HEK293 (cell line): ENCODE measurements around the gene RB1.
A peak's percentile ranks its signal among the peaks of the same experiment; 100 is the strongest.

Source experiments
- GLI4 ChIP-seq: fragments of 450-650 bp; formaldehyde crosslinking; IDR thresholded peaks from 2 replicates; pipeline ENCODE4 v1.5.1; 2016; ENCODE audit warnings: missing biosample characterization, missing genetic modification characterization
- IKZF3 ChIP-seq: fragments of 450-650 bp; IDR thresholded peaks from 2 replicates; pipeline ENCODE4 v1.5.0; 2018; ENCODE audit warnings: missing biosample characterization, mild to moderate bottlenecking, missing genetic modification characterization, moderate library complexity
- KLF1 ChIP-seq: fragments of 450-650 bp; formaldehyde crosslinking; IDR thresholded peaks from 2 replicates; pipeline ENCODE4 v1.5.1; 2016; ENCODE audit warnings: missing biosample characterization, missing genetic modification characterization
- SCRT1 ChIP-seq: fragments of 450-650 bp; formaldehyde crosslinking; IDR thresholded peaks from 2 replicates; pipeline ENCODE4 v1.5.1; 2016; ENCODE audit warnings: missing biosample characterization, missing genetic modification characterization, borderline replicate concordance
- WT1 ChIP-seq: fragments of 450-650 bp; formaldehyde crosslinking; IDR thresholded peaks from 2 replicates; pipeline ENCODE4 v1.5.1; 2016; ENCODE audit warnings: missing biosample characterization, missing genetic modification characterization
- ZBTB17 ChIP-seq: fragments of 450-650 bp; formaldehyde crosslinking; IDR thresholded peaks from 2 replicates; pipeline ENCODE4 v1.5.1; 2016; ENCODE audit warnings: missing biosample characterization, missing genetic modification characterization
- ZNF155 ChIP-seq: fragments of 450-650 bp; formaldehyde crosslinking; IDR thresholded peaks from 2 replicates; pipeline ENCODE4 v1.5.1; 2016; ENCODE audit warnings: missing biosample characterization, missing genetic modification characterization
- ZNF354C ChIP-seq: fragments of 450-650 bp; formaldehyde crosslinking; IDR thresholded peaks from 2 replicates; pipeline ENCODE4 v1.5.1; 2016; ENCODE audit warnings: missing biosample characterization, missing genetic modification characterization, low read depth, borderline replicate concordance
- ZNF366 ChIP-seq: fragments of 450-650 bp; formaldehyde crosslinking; conservative IDR thresholded peaks from 2 replicates; pipeline ENCODE4 v1.5.1; 2016; ENCODE audit warnings: missing biosample characterization, missing genetic modification characterization
- ZNF404 ChIP-seq: fragments of 450-650 bp; formaldehyde crosslinking; IDR thresholded peaks from 2 replicates; pipeline ENCODE4 v1.5.1; 2017; ENCODE audit warnings: missing biosample characterization, missing genetic modification characterization
- ZNF529 ChIP-seq: fragments of 450-650 bp; formaldehyde crosslinking; IDR thresholded peaks from 2 replicates; pipeline ENCODE4 v1.5.1; 2017; ENCODE audit warnings: missing genetic modification characterization, missing biosample characterization; ENCODE audit not compliant: insufficient replicate concordance
- ZNF830 ChIP-seq: fragments of 450-650 bp; IDR thresholded peaks from 2 replicates; pipeline ENCODE4 v1.5.0; 2018; ENCODE audit warnings: missing biosample characterization, missing genetic modification characterization, low read depth, mild to moderate bottlenecking, moderate library complexity
- ZNF837 ChIP-seq: fragments of 450-650 bp; formaldehyde crosslinking; IDR thresholded peaks from 2 replicates; pipeline ENCODE4 v1.5.1; 2016; ENCODE audit warnings: missing biosample characterization, missing genetic modification characterization
- ZSCAN16 ChIP-seq: fragments of 450-650 bp; formaldehyde crosslinking; IDR thresholded peaks from 2 replicates; pipeline ENCODE4 v1.5.1; 2016; ENCODE audit warnings: missing biosample characterization, missing genetic modification characterization
- TF ChIP-seq, protein P1 (sequence below): fragments of 450-650 bp; formaldehyde crosslinking; IDR thresholded peaks from 2 replicates; pipeline ENCODE4 v1.5.1; 2016; ENCODE audit warnings: missing biosample characterization, missing genetic modification characterization
- TF ChIP-seq, protein P2 (sequence below): sonication (generic); formaldehyde crosslinking; IDR thresholded peaks from 2 replicates; pipeline ENCODE4 v1.8.1; 2022; ENCODE audit warnings: mild to moderate bottlenecking, moderate library complexity, missing genetic modification reagents
- TF ChIP-seq, protein P3 (sequence below): fragments of 450-650 bp; formaldehyde crosslinking; IDR thresholded peaks from 2 replicates; pipeline ENCODE4 v1.5.1; 2016; ENCODE audit warnings: missing biosample characterization, missing genetic modification characterization
- TF ChIP-seq, protein P4 (sequence below): fragments of 450-650 bp; formaldehyde crosslinking; IDR thresholded peaks from 2 replicates; pipeline ENCODE4 v1.5.1; 2016; ENCODE audit warnings: missing biosample characterization, missing genetic modification characterization
- TF ChIP-seq, protein P5 (sequence below): fragments of 450-650 bp; formaldehyde crosslinking; IDR thresholded peaks from 2 replicates; pipeline ENCODE4 v1.5.1; 2016; ENCODE audit warnings: missing biosample characterization, missing genetic modification characterization, borderline replicate concordance
- TF ChIP-seq, protein P6 (sequence below): fragments of 450-650 bp; formaldehyde crosslinking; IDR thresholded peaks from 2 replicates; pipeline ENCODE4 v1.5.1; 2016; ENCODE audit warnings: missing biosample characterization, missing genetic modification characterization
- TF ChIP-seq, protein P7 (sequence below): fragments of 450-650 bp; formaldehyde crosslinking; IDR thresholded peaks from 2 replicates; pipeline ENCODE4 v1.5.1; 2016; ENCODE audit warnings: missing biosample characterization, missing genetic modification characterization, low read depth

The RB1 gene

DNA sequence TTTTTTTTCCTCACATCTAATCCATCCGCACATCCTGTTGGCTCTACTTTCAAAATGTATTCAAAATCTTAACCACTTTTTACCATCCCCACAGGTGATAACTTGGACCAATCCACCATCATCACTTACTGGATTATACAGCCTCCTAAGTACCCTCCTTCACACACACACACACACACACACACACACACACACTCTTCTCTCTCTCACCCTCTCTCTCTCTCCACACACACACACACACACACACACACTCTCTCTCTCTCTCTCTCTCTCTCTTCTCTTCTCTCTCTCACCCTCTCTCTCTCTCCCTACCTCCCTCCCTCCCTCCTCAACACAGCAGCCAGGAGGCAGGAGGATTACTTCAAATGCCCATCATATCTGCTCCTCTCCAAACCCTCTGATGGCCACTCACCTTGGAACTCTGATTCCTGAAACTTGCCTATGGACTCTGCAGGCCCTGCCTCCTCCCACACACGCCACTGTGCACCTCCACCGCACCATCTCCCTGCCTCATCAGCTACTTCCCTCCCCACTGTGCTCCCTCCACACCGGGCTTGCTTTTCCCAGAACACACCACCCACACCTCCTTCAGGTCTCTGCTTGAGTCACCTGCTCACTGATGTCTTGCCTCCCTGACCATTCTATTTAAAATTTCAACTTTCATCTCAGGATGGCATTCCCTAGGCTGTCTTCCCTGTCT is 189.7 kb downstream of the RB1 start (continued):
- no peak for TF ChIP-seq ZNF404 (tag by site-specific recombination)
- TF ChIP-seq, protein P1, sequence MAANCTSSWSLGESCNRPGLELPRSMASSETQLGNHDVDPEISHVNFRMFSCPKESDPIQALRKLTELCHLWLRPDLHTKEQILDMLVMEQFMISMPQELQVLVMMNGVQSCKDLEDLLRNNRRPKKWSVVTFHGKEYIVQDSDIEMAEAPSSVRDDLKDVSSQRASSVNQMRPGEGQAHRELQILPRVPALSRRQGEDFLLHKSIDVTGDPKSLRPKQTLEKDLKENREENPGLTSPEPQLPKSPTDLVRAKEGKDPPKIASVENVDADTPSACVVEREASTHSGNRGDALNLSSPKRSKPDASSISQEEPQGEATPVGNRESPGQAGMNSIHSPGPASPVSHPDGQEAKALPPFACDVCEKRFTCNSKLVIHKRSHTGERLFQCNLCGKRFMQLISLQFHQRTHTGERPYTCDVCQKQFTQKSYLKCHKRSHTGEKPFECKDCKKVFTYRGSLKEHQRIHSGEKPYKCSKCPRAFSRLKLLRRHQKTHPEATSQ: no peak
- TF ChIP-seq ZNF837 (tag by site-specific recombination): no peak
- no peak for TF ChIP-seq KLF1 (tag by site-specific recombination)
- no peak for TF ChIP-seq ZNF155 (tag by site-specific recombination)
- no peak for TF ChIP-seq SCRT1
- TF ChIP-seq GLI4: no peak
- TF ChIP-seq, protein P2, sequence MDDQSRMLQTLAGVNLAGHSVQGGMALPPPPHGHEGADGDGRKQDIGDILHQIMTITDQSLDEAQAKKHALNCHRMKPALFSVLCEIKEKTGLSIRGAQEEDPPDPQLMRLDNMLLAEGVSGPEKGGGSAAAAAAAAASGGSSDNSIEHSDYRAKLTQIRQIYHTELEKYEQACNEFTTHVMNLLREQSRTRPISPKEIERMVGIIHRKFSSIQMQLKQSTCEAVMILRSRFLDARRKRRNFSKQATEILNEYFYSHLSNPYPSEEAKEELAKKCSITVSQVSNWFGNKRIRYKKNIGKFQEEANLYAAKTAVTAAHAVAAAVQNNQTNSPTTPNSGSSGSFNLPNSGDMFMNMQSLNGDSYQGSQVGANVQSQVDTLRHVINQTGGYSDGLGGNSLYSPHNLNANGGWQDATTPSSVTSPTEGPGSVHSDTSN (CRISPR knock-in tag): no peak
- no peak for TF ChIP-seq ZNF830 (tag by site-specific recombination)
- TF ChIP-seq, protein P3, sequence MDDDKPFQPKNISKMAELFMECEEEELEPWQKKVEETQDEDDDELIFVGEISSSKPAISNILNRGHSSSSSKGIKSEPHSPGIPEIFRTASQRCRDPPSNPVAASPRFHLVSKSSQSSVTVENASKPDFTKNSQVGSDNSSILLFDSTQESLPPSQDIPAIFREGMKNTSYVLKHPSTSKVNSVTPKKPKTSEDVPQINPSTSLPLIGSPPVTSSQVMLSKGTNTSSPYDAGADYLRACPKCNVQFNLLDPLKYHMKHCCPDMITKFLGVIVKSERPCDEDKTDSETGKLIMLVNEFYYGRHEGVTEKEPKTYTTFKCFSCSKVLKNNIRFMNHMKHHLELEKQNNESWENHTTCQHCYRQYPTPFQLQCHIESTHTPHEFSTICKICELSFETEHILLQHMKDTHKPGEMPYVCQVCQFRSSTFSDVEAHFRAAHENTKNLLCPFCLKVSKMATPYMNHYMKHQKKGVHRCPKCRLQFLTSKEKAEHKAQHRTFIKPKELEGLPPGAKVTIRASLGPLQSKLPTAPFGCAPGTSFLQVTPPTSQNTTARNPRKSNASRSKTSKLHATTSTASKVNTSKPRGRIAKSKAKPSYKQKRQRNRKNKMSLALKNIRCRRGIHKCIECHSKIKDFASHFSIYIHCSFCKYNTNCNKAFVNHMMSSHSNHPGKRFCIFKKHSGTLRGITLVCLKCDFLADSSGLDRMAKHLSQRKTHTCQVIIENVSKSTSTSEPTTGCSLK (tag by site-specific recombination): 0 out of 2 replicates have a peak, but pooled peaks have one; percentile 56
- no peak; the same call in 1 of the 2 replicates for TF ChIP-seq ZNF366 (tag by site-specific recombination)
- TF ChIP-seq ZNF354C (tag by site-specific recombination): no peak
- TF ChIP-seq, protein P4, sequence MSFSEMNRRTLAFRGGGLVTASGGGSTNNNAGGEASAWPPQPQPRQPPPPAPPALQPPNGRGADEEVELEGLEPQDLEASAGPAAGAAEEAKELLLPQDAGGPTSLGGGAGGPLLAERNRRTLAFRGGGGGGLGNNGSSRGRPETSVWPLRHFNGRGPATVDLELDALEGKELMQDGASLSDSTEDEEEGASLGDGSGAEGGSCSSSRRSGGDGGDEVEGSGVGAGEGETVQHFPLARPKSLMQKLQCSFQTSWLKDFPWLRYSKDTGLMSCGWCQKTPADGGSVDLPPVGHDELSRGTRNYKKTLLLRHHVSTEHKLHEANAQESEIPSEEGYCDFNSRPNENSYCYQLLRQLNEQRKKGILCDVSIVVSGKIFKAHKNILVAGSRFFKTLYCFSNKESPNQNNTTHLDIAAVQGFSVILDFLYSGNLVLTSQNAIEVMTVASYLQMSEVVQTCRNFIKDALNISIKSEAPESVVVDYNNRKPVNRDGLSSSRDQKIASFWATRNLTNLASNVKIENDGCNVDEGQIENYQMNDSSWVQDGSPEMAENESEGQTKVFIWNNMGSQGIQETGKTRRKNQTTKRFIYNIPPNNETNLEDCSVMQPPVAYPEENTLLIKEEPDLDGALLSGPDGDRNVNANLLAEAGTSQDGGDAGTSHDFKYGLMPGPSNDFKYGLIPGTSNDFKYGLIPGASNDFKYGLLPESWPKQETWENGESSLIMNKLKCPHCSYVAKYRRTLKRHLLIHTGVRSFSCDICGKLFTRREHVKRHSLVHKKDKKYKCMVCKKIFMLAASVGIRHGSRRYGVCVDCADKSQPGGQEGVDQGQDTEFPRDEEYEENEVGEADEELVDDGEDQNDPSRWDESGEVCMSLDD (tag by site-specific recombination): no peak
- TF ChIP-seq, protein P5, sequence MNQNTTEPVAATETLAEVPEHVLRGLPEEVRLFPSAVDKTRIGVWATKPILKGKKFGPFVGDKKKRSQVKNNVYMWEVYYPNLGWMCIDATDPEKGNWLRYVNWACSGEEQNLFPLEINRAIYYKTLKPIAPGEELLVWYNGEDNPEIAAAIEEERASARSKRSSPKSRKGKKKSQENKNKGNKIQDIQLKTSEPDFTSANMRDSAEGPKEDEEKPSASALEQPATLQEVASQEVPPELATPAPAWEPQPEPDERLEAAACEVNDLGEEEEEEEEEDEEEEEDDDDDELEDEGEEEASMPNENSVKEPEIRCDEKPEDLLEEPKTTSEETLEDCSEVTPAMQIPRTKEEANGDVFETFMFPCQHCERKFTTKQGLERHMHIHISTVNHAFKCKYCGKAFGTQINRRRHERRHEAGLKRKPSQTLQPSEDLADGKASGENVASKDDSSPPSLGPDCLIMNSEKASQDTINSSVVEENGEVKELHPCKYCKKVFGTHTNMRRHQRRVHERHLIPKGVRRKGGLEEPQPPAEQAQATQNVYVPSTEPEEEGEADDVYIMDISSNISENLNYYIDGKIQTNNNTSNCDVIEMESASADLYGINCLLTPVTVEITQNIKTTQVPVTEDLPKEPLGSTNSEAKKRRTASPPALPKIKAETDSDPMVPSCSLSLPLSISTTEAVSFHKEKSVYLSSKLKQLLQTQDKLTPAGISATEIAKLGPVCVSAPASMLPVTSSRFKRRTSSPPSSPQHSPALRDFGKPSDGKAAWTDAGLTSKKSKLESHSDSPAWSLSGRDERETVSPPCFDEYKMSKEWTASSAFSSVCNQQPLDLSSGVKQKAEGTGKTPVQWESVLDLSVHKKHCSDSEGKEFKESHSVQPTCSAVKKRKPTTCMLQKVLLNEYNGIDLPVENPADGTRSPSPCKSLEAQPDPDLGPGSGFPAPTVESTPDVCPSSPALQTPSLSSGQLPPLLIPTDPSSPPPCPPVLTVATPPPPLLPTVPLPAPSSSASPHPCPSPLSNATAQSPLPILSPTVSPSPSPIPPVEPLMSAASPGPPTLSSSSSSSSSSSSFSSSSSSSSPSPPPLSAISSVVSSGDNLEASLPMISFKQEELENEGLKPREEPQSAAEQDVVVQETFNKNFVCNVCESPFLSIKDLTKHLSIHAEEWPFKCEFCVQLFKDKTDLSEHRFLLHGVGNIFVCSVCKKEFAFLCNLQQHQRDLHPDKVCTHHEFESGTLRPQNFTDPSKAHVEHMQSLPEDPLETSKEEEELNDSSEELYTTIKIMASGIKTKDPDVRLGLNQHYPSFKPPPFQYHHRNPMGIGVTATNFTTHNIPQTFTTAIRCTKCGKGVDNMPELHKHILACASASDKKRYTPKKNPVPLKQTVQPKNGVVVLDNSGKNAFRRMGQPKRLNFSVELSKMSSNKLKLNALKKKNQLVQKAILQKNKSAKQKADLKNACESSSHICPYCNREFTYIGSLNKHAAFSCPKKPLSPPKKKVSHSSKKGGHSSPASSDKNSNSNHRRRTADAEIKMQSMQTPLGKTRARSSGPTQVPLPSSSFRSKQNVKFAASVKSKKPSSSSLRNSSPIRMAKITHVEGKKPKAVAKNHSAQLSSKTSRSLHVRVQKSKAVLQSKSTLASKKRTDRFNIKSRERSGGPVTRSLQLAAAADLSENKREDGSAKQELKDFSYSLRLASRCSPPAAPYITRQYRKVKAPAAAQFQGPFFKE (tag by site-specific recombination): no peak
- TF ChIP-seq, protein P6, sequence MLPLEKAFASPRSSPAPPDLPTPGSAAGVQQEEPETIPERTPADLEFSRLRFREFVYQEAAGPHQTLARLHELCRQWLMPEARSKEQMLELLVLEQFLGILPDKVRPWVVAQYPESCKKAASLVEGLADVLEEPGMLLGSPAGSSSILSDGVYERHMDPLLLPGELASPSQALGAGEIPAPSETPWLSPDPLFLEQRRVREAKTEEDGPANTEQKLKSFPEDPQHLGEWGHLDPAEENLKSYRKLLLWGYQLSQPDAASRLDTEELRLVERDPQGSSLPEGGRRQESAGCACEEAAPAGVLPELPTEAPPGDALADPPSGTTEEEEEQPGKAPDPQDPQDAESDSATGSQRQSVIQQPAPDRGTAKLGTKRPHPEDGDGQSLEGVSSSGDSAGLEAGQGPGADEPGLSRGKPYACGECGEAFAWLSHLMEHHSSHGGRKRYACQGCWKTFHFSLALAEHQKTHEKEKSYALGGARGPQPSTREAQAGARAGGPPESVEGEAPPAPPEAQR (tag by site-specific recombination): no peak
- TF ChIP-seq IKZF3: no peak
- TF ChIP-seq WT1 (tag by site-specific recombination): no peak
- TF ChIP-seq, protein P7, sequence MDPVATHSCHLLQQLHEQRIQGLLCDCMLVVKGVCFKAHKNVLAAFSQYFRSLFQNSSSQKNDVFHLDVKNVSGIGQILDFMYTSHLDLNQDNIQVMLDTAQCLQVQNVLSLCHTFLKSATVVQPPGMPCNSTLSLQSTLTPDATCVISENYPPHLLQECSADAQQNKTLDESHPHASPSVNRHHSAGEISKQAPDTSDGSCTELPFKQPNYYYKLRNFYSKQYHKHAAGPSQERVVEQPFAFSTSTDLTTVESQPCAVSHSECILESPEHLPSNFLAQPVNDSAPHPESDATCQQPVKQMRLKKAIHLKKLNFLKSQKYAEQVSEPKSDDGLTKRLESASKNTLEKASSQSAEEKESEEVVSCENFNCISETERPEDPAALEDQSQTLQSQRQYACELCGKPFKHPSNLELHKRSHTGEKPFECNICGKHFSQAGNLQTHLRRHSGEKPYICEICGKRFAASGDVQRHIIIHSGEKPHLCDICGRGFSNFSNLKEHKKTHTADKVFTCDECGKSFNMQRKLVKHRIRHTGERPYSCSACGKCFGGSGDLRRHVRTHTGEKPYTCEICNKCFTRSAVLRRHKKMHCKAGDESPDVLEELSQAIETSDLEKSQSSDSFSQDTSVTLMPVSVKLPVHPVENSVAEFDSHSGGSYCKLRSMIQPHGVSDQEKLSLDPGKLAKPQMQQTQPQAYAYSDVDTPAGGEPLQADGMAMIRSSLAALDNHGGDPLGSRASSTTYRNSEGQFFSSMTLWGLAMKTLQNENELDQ (tag by site-specific recombination): no peak
- TF ChIP-seq ZSCAN16: no peak
- TF ChIP-seq ZBTB17 (tag by site-specific recombination): 0 out of 2 replicates have a peak, but pooled peaks have one; percentile 6
- no peak for TF ChIP-seq ZNF529
